ENCODE results near the gene ZNF804A.

ZNF804A gene

DNA sequence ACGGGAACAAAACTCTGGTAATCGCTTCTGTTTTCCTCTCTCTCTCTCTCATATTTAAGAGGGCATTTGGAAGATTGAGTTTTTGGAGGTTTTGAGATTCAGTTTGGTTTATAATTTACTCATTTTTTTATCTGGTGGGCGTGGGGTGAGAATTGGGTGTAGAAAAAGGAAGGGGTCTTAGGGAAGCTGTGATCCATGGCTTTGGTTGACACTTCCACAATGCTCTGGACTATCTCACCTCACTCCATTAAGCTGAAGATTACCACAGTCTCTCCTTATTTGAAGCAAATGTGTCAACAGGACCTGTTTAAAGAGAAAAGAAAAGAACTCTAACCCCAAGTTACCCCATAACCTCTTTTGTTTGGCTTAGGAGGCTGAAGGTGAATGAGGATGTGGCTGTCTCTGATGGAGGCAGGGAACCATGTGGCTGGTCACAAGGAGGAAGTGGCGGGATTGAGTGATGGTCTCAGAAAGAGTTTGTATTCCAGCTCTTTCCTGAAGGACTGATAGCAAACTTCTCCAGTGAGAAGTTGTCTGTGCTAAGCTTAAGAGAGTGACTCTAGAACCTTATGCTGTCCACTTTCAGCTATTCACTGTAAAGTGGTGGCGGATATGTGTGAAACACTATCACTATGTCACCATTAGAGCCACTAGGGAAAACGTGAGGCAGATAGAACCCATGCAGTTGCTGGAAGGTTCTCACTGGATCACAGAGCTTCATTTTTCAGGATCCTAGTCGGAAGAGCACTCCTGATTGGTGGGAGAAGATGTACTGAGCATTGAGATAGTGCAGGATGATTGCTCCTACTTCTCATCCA, 934 bp downstream of the ZNF804A start:
- DNase-seq (ENCODE audit: low read depth), result peak; percentile 26
- TF ChIP-seq, protein P1, sequence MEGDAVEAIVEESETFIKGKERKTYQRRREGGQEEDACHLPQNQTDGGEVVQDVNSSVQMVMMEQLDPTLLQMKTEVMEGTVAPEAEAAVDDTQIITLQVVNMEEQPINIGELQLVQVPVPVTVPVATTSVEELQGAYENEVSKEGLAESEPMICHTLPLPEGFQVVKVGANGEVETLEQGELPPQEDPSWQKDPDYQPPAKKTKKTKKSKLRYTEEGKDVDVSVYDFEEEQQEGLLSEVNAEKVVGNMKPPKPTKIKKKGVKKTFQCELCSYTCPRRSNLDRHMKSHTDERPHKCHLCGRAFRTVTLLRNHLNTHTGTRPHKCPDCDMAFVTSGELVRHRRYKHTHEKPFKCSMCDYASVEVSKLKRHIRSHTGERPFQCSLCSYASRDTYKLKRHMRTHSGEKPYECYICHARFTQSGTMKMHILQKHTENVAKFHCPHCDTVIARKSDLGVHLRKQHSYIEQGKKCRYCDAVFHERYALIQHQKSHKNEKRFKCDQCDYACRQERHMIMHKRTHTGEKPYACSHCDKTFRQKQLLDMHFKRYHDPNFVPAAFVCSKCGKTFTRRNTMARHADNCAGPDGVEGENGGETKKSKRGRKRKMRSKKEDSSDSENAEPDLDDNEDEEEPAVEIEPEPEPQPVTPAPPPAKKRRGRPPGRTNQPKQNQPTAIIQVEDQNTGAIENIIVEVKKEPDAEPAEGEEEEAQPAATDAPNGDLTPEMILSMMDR (IDR thresholded peaks at IDR 0.05; ENCODE audit: low read length, missing control alignments), result no peak
- H3K4me3 ChIP-seq (replicated peaks; ENCODE audit: low read depth, low read length), result peak overlapping the region; percentile 63

DNA sequence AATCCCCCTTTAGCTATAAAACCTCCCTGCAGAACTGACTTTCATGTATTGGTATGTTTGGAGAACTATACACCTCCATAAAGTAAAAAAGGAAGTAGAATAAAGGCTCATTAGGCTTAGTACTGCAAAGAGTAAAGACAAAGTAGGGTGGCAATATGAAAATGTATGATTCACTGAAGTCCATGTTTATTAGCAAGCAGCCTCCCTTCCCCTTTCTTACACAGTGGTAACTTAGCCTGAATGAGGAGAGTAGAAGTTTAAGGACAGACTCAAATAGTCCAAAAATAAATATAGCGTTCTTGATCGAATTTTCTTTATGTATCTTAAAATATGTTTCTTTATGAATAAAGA, 1.5 kb downstream of the ZNF804A start:
- peak overlapping the region; percentile 63 for H3K4me3 ChIP-seq (replicated peaks; ENCODE audit: low read depth, low read length)
- TF ChIP-seq, protein P1 (IDR thresholded peaks at IDR 0.05; ENCODE audit: low read length, missing control alignments), result no peak
- DNase-seq (ENCODE audit: low read depth), result no peak

DNA sequence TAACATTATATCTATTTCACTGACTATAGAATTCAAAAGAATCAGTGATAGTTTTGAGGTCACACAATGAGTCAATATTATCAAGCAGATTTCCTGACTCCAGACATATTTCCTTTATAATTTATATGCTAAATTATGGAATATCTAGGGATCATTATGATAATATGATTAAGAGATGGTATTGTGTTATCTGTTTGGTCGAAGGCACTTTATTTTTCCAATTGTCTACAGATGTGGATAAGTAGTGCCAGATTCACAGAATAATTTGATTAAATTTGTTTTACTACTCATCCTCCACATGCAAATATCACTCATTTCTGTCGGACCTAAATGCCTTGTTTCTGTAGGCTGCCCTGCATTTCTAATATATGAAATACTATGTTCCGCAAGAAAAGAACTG, 4.4 kb downstream of the ZNF804A start:
- no peak overlapping the region for H3K4me3 ChIP-seq (replicated peaks; ENCODE audit: low read depth, low read length)
- no peak for DNase-seq (ENCODE audit: low read depth)
- TF ChIP-seq, protein P1 (IDR thresholded peaks at IDR 0.05; ENCODE audit: low read length, missing control alignments), result no peak

DNA sequence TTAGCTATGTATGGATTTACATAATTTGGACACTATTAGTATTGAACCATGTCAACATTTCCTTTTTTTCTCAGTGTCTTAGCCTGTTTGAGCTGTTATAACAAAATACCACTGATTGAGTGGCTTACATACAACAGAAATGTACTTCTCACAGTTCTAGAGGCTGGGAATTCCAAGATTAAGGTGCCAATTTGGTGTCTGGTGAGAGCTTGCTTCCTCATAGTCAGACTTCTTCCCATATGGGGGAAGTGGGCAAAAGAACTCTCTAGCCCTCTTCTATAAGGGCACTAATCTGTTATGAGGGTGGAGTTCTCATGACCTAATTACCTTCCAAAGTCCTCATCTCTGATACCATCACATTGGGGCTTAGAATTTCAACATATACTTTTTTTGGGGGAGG, 12.6 kb downstream of the ZNF804A start:
- DNase-seq (ENCODE audit: low read depth), result no peak
- TF ChIP-seq, protein P1 (IDR thresholded peaks at IDR 0.05; ENCODE audit: low read length, missing control alignments), result no peak

DNA sequence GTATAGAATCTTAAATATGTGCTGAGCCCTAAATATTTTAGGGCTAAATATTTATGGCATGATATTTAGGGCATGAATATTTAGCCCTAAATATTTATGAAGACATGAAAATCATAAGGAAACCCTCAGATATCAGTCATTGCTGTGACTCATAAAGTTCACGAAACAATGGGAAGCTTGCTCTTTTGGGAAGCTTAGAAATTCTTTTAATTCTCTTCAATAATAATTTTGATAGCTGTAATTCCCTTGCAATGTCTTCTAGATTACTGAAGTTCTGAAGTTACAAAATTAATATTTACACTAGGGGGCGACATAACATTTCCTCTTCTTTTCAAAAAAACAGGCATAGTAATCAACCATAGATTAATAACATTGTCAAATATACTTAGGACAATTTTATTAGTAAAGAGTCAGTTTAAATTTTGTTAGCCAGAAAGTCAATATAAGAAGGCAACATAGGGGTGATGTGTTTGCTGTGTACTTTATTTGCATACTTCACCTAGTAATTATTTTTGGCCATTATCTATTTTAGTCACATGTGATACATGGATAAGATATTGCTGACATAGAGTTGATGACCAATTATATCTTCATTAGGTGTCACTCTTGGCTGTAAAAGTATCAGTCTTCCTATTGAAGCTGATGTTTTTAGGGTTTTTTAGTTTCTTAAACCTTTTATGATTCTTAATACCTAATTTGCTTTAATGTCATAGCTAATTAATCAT, 13.2 kb downstream of the ZNF804A start:
- H3K4me3 ChIP-seq (replicated peaks; ENCODE audit: low read depth, low read length), result no peak overlapping the region
- DNase-seq (ENCODE audit: low read depth), result peak; percentile 63
- TF ChIP-seq, protein P1 (IDR thresholded peaks at IDR 0.05; ENCODE audit: low read length, missing control alignments), result peak; percentile 41

More for the DNA sequence above, 12.6 kb downstream of the ZNF804A start:
- H3K4me3 ChIP-seq (replicated peaks; ENCODE audit: low read depth, low read length), result no peak overlapping the region

DNA sequence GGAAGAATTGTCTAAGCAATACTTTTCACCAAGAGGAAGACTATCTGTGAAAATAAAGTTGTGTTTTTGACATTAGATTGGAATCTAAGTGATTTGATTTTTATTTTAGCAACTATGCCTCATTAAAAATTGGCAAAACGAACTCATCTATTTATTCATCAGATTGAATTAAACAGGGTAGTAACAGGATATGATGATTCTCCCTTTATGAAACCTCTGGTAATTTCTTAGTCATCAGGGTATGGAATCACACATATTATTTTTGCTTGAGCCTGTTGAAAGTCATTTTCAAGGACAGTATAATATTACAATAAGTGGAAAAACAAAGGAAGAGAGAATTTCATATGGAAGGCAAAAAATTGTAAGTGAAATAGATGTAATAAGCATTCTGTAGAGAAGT, 22.0 kb downstream of the ZNF804A start:
- no peak for DNase-seq (ENCODE audit: low read depth)
- TF ChIP-seq, protein P1 (IDR thresholded peaks at IDR 0.05; ENCODE audit: low read length, missing control alignments), result no peak
- H3K4me3 ChIP-seq (replicated peaks; ENCODE audit: low read depth, low read length), result no peak overlapping the region

Data from fibroblast of pulmonary artery (primary cell).